HG02885 (cell line): ENCODE measurements around the gene SLIT3.
A peak's percentile ranks its signal among the peaks of the same experiment; 100 is the strongest.

ENCODE experiments used
- ATAC-seq: cut with Tn5 transposase; IDR thresholded peaks from one replicate; pipeline ENCODE4 v1.9.1; 2021; ENCODE audit warnings: mild to moderate bottlenecking; ENCODE audit not compliant: unreplicated experiment, poor library complexity

Gene SLIT3

DNA sequence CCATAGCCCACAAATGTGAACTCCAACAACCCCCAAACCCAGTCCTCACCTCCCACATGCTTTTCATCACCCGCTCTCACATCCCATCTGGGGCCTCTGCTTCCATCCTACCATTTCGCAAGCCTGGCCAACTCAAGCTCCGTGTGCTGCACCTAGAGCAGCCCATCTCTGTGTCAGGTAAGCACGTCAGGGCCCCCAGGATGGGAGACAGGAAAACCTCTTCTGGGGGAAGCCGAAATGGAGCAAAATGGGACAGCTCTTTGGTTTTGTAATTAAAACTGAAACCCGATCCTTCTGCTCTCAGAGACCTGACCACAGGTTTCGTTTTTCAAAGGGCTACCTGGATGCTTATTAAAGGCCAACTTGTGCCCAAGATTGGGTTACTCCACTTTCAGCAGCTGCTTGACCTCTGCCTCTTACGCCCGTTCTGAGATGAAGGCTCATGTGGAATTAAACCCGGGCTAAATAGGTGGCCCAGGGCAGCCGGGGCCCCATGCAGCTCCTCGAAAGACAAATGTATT, 287.7 kb downstream of the SLIT3 start:
- no peak for ATAC-seq

DNA sequence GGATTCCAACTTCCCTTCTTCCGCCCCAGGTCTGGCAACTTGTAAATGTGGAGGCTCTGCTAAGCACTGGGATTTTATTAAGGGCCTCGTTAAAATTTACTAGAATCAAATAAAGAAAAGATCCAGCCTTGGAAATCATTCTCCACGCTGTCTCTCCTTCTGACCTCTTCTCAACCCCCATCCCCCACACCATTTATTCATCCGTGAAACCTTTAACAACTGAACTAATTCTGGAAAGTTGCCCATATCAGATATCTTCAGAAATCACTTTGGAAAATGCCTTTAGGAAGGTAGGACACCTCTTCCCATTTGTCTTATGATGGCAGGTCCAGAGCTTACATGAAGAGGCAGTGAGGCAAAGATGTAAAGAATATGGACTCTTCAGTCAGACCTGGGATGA, 288.5 kb downstream of the SLIT3 start:
- no peak for ATAC-seq

DNA sequence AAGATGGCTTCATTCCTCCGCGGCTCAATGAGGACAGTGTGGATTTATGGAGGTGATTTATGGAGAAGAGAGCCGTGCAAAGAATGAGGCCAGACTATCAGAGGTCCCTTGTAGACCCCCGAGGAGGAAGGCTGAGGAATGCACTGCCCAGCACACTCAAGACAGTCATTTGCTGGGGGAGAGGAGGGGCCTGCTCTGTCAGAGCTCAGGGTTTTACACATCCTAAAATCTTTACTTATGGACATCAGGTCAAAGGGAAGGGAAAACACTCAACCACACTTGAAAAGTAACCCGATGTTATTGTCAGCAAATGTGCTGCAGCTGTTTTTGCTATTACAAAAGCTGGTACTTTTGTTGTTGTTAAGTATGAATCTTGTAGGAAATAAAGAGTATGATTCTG, 289.5 kb downstream of the SLIT3 start:
- no peak for ATAC-seq

DNA sequence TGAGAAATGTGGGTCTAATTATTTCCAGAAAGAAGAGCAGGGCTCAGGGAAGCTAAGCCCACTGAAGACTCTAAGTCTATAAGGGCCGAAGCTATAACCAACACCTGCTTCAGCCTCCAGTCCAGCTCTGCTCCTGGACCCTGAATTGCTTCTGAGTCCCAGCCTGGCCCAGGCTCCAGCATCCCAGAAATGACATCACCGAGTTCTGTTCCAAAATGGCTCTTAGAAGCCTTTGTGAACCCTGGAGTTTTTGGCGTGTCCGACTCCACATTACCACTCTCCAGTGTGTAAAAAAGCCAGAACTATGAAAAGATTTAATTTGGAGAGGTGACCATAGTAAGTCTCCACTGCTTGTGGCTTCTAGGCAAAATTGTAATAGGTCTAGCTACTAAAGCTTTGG, 289.9 kb downstream of the SLIT3 start:
- ATAC-seq: no peak

DNA sequence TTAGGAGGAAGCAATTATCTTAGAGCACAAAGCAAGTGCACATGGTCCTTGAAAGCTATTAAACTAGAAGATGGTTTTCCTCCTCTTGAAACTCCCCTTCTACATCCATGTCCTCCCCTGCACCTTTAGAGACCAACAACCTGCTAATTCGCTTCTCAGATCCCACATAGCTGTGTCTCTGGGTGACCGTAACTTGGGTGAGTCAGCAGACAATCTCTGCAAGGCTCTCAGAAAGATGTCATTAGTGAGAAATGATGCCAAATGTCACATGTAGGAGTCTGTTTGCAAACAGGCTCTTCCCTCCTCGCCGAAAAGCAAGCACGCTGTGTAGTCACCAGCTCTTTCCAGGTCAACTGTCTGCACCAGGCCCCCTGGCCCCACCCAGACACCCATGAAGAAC, 291.8 kb downstream of the SLIT3 start:
- no peak for ATAC-seq

DNA sequence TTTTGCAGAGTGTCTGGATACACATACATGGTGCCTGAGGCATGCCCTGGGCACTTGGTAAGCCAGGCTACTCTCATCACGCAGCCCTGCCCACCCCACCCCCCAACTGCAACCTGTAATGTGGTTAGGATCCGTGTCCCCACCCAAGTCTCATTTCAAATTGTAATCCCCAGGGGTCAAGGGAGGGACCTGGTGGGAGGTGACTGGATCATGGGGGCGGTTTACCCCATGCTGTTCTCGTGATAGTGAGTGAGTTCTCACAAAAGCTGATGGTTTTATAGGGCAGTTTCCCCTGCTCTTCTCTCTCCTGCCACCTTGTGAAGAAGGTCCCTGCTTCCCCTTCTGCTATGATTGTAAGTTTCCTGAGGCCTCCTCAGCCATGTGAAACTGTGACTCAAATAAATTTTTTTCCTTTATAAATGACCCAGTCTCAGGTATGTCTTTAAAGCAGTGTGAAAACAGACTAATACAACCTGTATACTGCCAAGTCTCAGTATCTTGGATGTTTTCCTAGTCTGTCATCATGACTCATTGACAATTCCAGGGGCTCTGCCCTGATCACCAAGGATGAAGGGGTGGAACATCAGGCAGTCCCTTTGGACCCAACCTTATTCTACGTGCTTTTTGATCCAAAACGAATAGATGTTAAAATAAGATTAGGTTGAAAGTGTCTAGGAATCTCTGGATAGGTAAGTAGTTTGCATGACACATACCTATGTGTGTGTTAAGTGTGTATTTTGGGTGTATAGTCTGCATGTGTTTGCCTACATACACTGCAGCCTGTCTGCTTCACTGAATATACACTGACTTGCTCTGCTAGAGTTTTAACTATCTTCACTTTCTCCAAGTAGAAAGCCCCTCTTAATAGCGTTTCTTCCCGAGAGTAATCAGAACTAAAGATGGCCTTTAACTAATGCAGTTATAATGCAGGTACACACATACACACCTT, 293.8 kb downstream of the SLIT3 start:
- no peak for ATAC-seq

DNA sequence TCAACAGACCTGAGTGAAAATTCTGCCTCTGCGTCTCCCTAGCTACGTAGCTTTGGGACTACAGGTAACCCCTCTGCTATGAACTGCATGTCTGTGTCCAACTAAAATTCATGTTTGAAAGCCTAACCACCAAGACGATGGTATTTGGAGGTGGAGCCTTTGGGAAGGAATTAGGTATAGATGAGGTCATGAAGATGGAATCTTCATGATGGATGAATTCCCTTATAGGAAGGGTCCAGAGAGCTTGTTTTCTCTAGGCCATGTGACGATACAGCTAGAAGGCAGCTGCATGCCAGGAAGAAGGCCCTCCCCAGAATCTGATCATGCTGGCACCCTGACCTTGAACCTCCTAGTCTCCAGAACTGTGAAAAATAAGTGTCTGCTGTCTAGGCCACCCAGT, 296.4 kb downstream of the SLIT3 start:
- ATAC-seq: no peak

DNA sequence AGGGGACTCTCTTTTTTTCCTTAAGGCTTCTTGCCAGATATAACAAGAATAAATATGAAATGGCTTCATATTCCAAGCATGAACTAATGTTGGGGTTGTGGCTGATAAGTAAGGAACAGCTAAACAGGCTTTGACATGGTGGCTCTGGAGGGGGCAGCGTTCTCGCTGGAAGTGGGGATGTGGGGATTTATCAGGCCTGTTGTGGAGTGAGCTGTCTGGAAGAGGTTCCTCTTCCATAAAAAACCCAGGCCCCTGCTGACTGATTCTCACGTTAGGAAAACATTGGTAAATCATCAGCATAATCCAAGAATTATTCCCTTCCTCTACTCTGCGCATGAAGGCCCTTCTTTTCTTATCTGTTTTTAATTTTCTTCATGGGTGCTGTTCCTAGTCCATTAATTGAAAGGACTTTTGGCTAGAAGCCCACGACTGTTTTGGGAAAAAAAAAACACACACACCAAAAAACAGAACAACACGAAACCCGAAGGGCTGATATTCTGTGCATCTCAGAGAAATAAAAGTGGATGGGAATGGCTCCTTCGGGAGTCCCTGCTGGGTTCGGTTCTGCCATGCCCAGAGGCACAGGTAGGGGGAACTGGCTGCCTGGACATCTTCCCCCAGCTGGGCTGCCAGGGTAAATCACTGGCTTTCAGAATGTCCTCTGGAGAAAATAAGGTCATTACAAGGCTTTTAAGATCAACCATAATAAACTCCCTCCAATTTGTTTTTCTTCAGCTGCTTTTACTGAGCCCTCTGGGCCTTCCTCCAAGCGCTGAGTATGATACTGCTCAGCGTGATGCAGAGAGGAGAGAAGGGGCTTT, 297.0 kb downstream of the SLIT3 start:
- ATAC-seq: no peak

DNA sequence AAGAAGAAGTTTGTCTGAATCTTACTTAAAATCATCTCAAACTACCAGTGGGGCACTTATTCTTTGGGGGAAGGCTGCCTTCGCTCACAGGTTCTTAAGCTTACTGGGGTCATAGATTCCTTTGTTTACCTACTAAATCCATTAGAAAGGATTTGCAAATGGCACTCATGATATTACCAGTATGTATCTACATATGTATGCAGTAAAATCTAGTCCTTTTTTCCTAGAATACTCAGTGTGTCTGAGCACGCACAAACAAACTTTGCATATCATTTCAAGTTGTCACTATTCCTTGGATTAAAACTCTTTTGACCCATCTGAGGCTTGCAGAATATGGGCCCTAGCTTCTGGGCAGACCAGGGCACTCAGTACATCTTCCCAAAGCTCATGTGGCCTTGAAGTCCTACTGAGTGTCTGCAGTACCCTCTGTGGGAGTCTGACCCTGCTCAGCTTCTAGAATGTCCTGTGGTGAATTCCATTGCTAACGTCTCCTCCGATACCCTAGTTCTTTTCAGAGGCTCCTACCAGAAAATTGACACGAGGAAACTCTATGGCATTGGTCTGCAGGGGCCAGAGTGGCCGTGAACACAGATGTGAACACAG, 297.9 kb downstream of the SLIT3 start:
- no peak for ATAC-seq

DNA sequence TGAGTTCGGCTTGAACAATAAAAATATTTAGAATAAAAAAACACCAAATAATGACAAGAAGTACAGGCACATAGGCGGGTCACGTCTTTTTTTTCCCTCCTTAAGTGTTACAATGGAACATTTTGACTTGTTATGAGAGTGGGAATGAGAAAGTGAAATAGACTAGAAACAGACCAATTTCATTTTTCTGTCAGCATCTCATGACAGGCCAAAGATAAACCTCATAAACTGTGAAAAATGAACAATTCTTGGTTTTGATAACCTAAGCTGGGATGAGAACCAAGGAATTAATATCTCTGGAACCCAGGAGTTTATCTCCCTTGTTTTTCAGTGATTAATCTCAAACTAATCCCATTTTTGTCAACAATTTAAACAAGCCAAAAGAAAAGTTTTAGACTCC, 299.5 kb downstream of the SLIT3 start:
- no peak for ATAC-seq

DNA sequence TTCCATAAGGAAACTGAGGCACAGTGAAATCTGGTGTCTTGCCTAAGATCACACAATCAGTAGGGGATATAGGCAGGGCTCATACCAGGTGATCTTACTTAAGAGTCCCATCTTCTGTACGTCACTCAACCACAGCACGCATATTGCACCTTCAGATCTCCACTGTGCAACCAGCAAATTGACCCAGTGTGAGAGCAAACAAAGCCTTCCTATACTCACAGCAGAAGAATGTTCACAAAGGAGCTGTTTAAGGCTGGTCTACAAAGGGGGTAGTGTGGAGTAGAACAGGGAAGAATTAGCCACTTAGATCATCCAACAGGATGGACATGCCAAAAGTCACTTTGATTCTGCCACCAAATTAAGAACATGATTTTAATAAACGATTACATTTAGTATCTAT, 305.9 kb downstream of the SLIT3 start:
- no peak for ATAC-seq

DNA sequence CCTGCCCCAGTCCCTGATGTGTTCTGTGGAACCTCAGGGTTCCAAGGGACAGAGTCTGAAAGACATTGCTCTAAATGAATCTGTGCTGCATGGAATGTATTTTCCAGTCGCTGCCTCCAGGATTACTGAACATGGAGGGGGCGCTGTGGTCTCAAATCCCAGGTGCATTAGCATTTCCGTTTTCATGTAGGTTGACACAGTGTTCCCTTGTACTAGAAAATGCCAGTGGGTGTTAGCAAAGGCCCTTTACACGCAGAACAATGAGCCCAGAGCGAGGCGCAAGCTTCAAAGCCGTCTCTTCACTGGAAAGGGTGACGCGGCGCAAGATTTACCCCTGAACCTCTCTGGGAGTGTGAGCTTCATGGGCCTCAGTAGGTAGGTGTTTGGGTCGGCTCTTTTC, 308.3 kb downstream of the SLIT3 start:
- no peak for ATAC-seq

DNA sequence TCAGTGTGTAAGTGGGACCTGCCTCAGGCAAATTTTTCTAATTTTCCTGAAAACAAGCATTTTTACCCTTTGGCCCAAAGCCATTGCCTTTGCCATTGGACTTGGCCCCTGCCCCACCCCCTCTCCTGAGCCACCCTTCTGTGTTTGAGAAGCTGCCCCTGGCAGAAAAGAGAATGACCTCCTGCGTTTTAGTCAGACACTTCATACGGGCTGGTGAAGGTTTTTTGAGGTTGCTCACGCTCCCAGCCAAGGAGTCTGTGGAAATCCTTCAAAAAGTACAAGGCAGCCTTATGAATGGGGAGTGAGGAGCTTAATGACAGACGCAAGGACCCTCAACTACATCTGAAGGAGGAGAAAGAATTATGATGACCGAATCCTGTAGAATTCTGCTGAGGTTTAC, 308.9 kb downstream of the SLIT3 start:
- ATAC-seq: no peak

DNA sequence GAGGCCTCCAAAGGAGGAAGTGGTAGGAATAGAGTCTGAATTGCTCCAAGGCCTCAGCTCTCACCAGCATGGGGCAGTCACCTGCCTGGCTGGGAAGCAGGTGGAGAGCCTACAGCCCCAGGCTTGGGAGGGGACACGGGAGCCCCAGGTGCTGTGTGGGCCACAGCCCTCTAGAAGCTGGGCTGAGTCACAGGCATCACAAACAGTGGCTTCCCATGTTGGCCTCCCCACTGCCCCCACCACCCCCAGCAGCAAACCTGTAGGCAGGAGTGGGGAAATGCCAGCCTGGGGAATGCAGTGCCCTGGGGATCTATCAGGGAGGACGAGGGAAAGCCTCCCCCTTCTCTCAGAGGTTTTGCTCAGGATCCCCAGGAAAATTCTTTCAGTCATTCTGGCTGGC, 309.6 kb downstream of the SLIT3 start:
- no peak for ATAC-seq

DNA sequence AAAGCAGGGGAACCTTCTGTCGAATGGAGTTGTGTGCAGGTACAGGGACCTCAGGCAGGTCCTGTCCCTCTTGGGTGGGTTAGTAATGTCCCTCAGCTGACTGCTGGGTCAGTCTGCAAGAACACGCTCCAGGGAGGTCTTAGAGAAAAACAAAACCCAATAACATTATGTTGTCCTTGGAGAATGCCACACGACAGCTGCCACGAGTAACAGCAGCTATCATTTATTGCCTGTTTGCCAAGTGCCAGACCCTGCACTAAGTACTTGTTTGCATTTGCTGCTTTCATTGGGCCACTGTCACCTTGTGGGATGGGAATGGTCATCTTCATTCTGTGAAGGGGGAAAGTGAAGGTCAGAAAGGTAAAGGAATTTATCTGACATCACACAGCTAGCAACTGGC, 310.3 kb downstream of the SLIT3 start:
- ATAC-seq: no peak

DNA sequence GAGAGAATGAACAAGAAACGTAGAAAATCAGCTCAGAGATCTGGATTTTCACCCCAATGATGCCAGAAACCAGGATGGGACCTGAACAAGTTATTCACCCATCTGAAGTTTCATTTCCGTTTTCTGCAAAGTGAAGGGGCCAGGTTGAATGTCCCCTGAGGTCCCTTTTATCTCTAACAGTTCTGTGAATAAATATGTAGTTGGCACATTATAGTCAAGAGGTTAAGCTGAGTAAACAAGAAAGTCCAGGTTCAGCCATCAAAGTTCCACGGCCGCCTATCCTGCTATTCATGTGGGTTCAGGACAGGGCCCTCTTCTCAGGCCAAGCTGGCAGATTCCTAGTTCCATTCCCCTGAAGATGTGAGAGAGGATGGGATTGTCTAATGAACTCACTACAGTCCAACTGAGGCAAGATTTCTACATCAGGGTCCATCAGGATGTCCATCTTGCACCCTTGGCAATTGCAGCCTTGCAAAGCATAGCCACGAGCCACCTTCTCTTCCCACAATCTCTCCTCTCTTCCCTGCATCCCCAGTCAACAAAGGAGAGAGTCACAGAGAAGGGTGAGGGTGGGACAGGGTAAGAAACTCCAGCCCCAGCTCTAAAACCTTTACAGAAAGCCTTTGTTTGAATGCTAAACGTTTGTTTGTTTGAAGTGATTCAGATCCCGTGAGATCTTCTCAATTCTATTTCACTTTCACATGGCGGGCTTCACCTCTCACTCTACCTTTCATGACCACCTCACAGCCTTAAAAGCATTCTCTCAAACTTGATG, 311.0 kb downstream of the SLIT3 start:
- no peak for ATAC-seq

DNA sequence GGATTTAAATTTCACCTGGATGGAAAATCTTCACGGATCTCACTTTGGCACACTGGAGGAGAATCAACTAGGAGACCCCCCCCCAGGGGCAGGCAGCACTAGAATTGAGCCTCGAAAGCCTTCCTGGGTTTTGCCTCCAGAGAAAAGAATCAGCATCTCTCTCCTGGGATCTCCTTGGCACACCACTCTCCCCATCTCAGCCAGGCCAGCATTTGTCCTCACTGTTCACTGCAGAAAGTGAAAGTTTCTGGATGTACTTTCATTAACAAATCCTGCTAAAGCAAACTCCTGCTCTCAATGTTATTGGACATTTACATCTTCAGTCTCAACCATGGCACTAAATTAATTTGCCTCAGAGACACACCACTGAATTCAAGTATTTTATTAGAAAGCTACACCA, 312.2 kb downstream of the SLIT3 start:
- no peak for ATAC-seq

DNA sequence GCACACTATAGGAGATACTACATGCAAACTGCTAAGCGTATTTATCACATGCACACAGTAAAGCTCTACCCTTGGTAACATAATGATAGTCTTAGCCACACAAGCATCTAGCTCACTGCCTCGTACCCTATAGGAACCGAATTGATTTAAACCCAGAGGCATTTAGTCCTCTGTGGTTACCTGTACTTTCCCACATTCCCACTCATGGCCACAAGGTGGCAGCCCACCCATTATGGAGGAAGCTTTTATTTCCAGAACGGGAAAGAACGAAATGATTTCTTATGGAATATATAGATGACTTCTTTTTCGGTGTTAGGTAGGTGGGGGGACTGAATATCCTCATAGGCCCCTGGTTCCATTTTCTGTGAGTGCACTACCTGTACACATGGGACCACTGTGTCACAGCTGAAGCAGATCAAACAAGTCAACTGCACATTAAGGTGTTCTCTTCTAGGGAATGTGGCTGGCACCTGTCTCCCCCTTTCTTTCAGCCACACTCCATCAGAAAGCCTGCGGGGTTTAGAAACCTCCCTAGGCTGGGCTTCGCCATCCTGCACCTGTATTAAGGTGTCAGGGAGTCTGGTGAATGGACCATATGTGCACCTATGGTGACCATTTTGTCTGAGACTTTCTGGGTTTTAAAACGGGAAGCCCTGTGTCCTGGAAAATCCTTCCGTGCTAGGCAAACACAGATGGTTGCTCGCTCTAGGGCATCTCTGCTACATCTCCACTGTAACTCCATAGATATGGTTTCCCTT, 313.2 kb downstream of the SLIT3 start:
- peak; percentile 83 for ATAC-seq

DNA sequence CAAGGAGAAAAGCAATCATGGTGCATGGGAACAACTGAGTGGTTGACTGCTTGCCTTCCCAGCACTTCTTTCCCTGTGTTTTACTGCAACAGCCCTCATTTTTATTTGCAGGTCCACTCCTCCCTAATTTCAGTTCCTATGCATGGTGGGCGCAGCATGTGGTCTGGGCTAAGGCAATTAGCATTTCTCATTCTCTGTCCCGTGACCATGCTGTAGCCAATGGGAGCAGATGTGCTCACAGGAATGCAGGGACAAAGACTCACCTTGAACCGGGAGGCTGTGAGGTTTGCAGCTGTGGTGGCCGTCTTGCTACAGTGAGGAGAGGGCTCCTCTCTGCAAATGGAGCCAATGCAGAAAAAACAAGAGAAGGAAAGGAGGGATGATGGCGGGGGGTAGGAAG, 315.5 kb downstream of the SLIT3 start:
- ATAC-seq: no peak
